ENCODE data around the gene RPL23. TPM values are rescaled to one million over a fixed set of nuclear protein-coding genes. Genes with fewer than 3 reads are reported as not detected.

RPL23 gene
- total and polyA plus RNA-seq, 10 of the 15 experiments (the other 5 are each of a cell fraction or from before 2014, with no cell fraction given) = 2,200 to 4,821 (median 3,043) TPM

DNA sequence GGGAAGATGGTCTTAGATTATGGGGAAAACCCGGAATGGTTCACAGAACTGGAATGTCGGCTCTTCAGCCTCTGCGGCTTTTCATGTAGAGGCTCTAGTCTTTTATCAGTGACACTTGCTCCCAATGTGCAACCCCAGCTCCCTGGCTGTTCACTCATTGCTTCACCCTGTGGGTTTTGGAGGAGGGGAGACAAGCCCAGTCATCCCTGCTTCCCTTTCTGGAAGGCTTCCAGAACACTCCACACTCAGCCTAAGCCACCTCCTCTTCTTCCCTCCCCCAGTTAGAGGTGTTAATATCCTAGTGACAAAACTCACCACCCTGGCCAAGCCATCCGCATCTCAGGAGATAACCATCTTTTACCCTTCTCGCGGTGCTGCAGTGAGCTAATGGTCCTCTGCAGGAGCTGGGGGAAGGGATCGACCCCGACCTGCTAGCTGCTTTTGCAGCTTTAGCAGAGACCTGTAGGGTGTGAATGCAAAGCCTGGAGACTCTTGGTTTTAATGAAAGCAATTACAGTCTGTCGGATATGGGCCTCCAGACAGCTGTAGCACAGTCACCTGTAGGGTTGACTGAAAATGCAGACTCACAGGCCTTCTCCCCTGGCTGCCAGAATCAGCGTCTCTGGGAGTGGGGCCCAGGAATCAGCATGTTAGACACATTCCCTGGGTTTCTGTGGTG is 47.6 kb upstream of the RPL23 start:
- Histone ChIP-seq H3K4me3 (no peak overlapping the region), H3K9ac (ENCODE audit: control insufficient read depth, insufficient read depth, low read length) (no peak overlapping the region), H3K9me3 (replicated peaks; ENCODE audit: control insufficient read depth, insufficient read depth, low read length) (no peaks in the 10 kb centered on the region; the same call in 2 of the 3 replicates), H3K79me2 (ENCODE audit: control insufficient read depth, insufficient read depth, low read length) (peaks cover 4% of the 10 kb centered on the region), H3K27ac (ENCODE audit: control insufficient read depth, insufficient read depth) (no peak overlapping the region), H3K36me3 (ENCODE audit: control insufficient read depth in 2 of 2, insufficient read depth in 2 of 2, low read length in 1 of 2) (peaks cover 14 to 16% of the 10 kb centered on the region in 2 experiments), H2AFZ (ENCODE audit: control insufficient read depth, low read depth, low read length) (no peak overlapping the region), H3K4me1 (ENCODE audit: control insufficient read depth, insufficient read depth, low read length) (peaks cover 28% of the 10 kb centered on the region), H4K20me1 (ENCODE audit: control insufficient read depth, insufficient read depth) (no peaks in the 10 kb centered on the region), H3K4me2 (ENCODE audit: control insufficient read depth, insufficient read depth) (no peak overlapping the region), H3K27me3 (replicated peaks in 1 of 2; ENCODE audit: control insufficient read depth in 2 of 2, insufficient read depth in 2 of 2, low read length in 1 of 2) (no peaks in the 10 kb centered on the region)
- ATAC-seq (no peak), FAIRE-seq (no peak), DNase-seq (ENCODE audit: low read depth, low spot score) (no peak)
- POLR2A ChIA-PET = interaction anchor here (0.6 to 1.5 kb wide), 3 partner anchors 17 to 797 kb away, joined by 3 to 7 read pairs (median 4); no protein-coding TSS in a partner anchor
- 89% methylated on average over 10 of the region's 10 CpGs for WGBS (ENCODE audit: insufficient coverage, insufficient replicate concordance, low lambda C conversion rate, missing lambda C conversion rate)
- SMC1A ChIA-PET (ENCODE audit: uncharacterized antibody, unreplicated experiment) = no interaction called here
- in situ Hi-C loops (cut with MboI) (no loop called here), intact Hi-C loops (cut with micrococcal nuclease; ENCODE audit: unreplicated experiment) (no loop called here)
- CTCF ChIA-PET = no interaction called here
- BruUV-seq (replicated peaks) = TSS peak; percentile 23
- RAD21 ChIA-PET (ENCODE audit: unreplicated experiment) = interaction anchor here (0.6 kb wide), 1 partner anchor 81 kb away, joined by 3 read pairs; no protein-coding TSS in a partner anchor
- TF ChIP-seq TAF1 (IDR thresholded peaks at IDR 0.05; ENCODE audit: borderline replicate concordance, low read depth, low read length) (no peak), NRF1 (conservative IDR thresholded peaks at IDR 0.05; ENCODE audit: low read depth, low read length) (no peak), ZNF274 (IDR thresholded peaks at IDR 0.05; ENCODE audit: insufficient read depth, insufficient read length) (no peak), KAT2A (conservative IDR thresholded peaks at IDR 0.05; ENCODE audit: control insufficient read depth, low read depth, low read length) (no peak)
- TF ChIP-seq, protein P1, sequence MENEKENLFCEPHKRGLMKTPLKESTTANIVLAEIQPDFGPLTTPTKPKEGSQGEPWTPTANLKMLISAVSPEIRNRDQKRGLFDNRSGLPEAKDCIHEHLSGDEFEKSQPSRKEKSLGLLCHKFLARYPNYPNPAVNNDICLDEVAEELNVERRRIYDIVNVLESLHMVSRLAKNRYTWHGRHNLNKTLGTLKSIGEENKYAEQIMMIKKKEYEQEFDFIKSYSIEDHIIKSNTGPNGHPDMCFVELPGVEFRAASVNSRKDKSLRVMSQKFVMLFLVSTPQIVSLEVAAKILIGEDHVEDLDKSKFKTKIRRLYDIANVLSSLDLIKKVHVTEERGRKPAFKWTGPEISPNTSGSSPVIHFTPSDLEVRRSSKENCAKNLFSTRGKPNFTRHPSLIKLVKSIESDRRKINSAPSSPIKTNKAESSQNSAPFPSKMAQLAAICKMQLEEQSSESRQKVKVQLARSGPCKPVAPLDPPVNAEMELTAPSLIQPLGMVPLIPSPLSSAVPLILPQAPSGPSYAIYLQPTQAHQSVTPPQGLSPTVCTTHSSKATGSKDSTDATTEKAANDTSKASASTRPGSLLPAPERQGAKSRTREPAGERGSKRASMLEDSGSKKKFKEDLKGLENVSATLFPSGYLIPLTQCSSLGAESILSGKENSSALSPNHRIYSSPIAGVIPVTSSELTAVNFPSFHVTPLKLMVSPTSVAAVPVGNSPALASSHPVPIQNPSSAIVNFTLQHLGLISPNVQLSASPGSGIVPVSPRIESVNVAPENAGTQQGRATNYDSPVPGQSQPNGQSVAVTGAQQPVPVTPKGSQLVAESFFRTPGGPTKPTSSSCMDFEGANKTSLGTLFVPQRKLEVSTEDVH (IDR thresholded peaks at IDR 0.05; ENCODE audit: low read depth, partially characterized antibody) = no peak

All from GM12878 (cell line).